ENCODE data around the gene QSOX2.
A peak's percentile ranks its signal among the peaks of the same experiment; 100 is the strongest.
"Not testable (repeated sequence)": the region's sequence is repeated elsewhere in the genome, so short reads cannot be mapped to it uniquely, and the experiment has no call there.

Gene QSOX2

GRCh38 chr9:136267261-136268111, 21.9 kb upstream of the QSOX2 start (continued):
- peak; percentile 70; the same call in 1 of the 2 replicates for TF ChIP-seq KLF17 (tag by site-specific recombination; IDR thresholded peaks at IDR 0.05)
- peak; percentile 60 for TF ChIP-seq SP3 (tag by site-specific recombination; IDR thresholded peaks at IDR 0.05)
- TF ChIP-seq KLF16 (tag by site-specific recombination; IDR thresholded peaks at IDR 0.05) = no peak
- TF ChIP-seq ZNF211 (tag by site-specific recombination; IDR thresholded peaks at IDR 0.05; ENCODE audit: low read depth) = no peak
- TF ChIP-seq ZNF629 (tag by site-specific recombination; IDR thresholded peaks at IDR 0.05) = peak; percentile 37; the same call in 1 of the 2 replicates
- TF ChIP-seq HOXA7 (CRISPR knock-in tag; IDR thresholded peaks at IDR 0.05; ENCODE audit: borderline replicate concordance) = no peak
- peak; percentile 70; the same call in 1 of the 2 replicates for TF ChIP-seq ZNF610 (tag by site-specific recombination; IDR thresholded peaks at IDR 0.05; ENCODE audit: borderline replicate concordance)
- peak; percentile 71; the same call in 1 of the 2 replicates for TF ChIP-seq ZSCAN5A (tag by site-specific recombination; IDR thresholded peaks at IDR 0.05)
- no peak for TF ChIP-seq ZNF658 (tag by site-specific recombination; IDR thresholded peaks at IDR 0.05)
- TF ChIP-seq KLF7 (tag by site-specific recombination; IDR thresholded peaks at IDR 0.05; ENCODE audit: borderline replicate concordance) = 0 out of 2 replicates have a peak, but pooled peaks have one; percentile 49
- TF ChIP-seq ZBTB6 (tag by site-specific recombination; IDR thresholded peaks at IDR 0.05) = peak; percentile 90
- TF ChIP-seq ZNF302 (tag by site-specific recombination; IDR thresholded peaks at IDR 0.05; ENCODE audit: low read depth) = no peak
- TF ChIP-seq BCL11B (tag by site-specific recombination; IDR thresholded peaks at IDR 0.05; ENCODE audit: low read depth) = no peak
- TF ChIP-seq ZNF146 (tag by site-specific recombination; IDR thresholded peaks at IDR 0.05) = 0 out of 2 replicates have a peak, but pooled peaks have one; percentile 26
- TF ChIP-seq ZNF580 (tag by site-specific recombination; IDR thresholded peaks at IDR 0.05) = peak; percentile 83; the same call in 1 of the 2 replicates
- peak; percentile 31; the same call in 1 of the 2 replicates for TF ChIP-seq ZSCAN30 (tag by site-specific recombination; IDR thresholded peaks at IDR 0.05)
- no peak for TF ChIP-seq PRDM6 (tag by site-specific recombination; IDR thresholded peaks at IDR 0.05)
- peak; percentile 32; the same call in 1 of the 2 replicates for TF ChIP-seq ZNF121 (tag by site-specific recombination; IDR thresholded peaks at IDR 0.05)
- TF ChIP-seq ZNF239 (tag by site-specific recombination; IDR thresholded peaks at IDR 0.05) = no peak

- not testable (repeated sequence) for H3K4me1 ChIP-seq (ENCODE audit: control insufficient read depth, insufficient read depth, low read length); H3K27ac ChIP-seq (ENCODE audit: extremely low read depth, low read depth, low read length); H3K9me3 ChIP-seq (ENCODE audit: control insufficient read depth, insufficient read depth, low read depth, low read length); H3K4me3 ChIP-seq (ENCODE audit: low read depth, low read length); H3K36me3 ChIP-seq (ENCODE audit: control insufficient read depth in 2 of 2, insufficient read depth in 1 of 2, low read length in 2 of 2)
- ChIA-PET CTCF (interaction anchor here (0.5 to 2.4 kb wide), 8 partner anchors 12 to 494 kb away, joined by 3 to 16 read pairs (median 4); no protein-coding TSS in a partner anchor), POLR2A (interaction anchor here (0.6 to 1.3 kb wide), 16 partner anchors 11 to 761 kb away, joined by 3 to 5 read pairs (median 3); partner anchors contain the start of genes ENTR1, PMPCA and QSOX2)
Observed at GRCh38 chr9:136266641-136267040, 21.0 kb upstream of the QSOX2 start.

Measured in HEK293 (cell line).